Measurements from ENCODE around the gene CTDSP2. TPM values are rescaled to one million over a fixed set of nuclear protein-coding genes. Genes with fewer than 3 reads are reported as not detected.

Gene CTDSP2
- total RNA-seq, 1 experiment from 2014 or later = 117 TPM

- DNase-seq = no peak
- peaks cover 8% of the 10 kb centered on the region for H3K27me3 Mint-ChIP-seq (ENCODE audit: unreplicated experiment)
- TF ChIP-seq CTCF (IDR thresholded peaks at IDR 0.05; ENCODE audit: unreplicated experiment) = no peak
- H3K36me3 Mint-ChIP-seq (ENCODE audit: insufficient read depth, unreplicated experiment) = no peaks in the 10 kb centered on the region
- H3K27ac Mint-ChIP-seq (ENCODE audit: unreplicated experiment) = no peak overlapping the region
- CTCF ChIA-PET = no interaction called here
- no peaks in the 10 kb centered on the region for H3K4me1 Mint-ChIP-seq (ENCODE audit: low read depth, unreplicated experiment)
- BruUV-seq (replicated peaks) = no TSS peak
- no peak overlapping the region for H3K4me3 Mint-ChIP-seq (ENCODE audit: low read depth, unreplicated experiment)
- H3K9me3 Mint-ChIP-seq (ENCODE audit: low read depth, unreplicated experiment) = peaks cover 2% of the 10 kb centered on the region
- intact Hi-C loops (cut with micrococcal nuclease; ENCODE audit: unreplicated experiment) = no loop called here
These were observed 29.4 kb upstream of the CTDSP2 start for GRCh38 chr12:57875753-57876547.

GRCh38 chr12:57874166-57875108 is 27.9 kb upstream of the CTDSP2 start:
- Mint-ChIP-seq H3K27ac (ENCODE audit: unreplicated experiment) (no peak overlapping the region), H3K36me3 (ENCODE audit: insufficient read depth, unreplicated experiment) (no peaks in the 10 kb centered on the region), H3K27me3 (ENCODE audit: unreplicated experiment) (peaks cover 12% of the 10 kb centered on the region), H3K4me1 (ENCODE audit: low read depth, unreplicated experiment) (no peaks in the 10 kb centered on the region), H3K9me3 (ENCODE audit: low read depth, unreplicated experiment) (peaks cover 2% of the 10 kb centered on the region), H3K4me3 (ENCODE audit: low read depth, unreplicated experiment) (no peak overlapping the region)
- BruUV-seq (replicated peaks) = no TSS peak
- intact Hi-C loops (cut with micrococcal nuclease; ENCODE audit: unreplicated experiment) = no loop called here
- TF ChIP-seq CTCF (IDR thresholded peaks at IDR 0.05; ENCODE audit: unreplicated experiment) = no peak
- no peak for DNase-seq
- CTCF ChIA-PET = interaction anchor here (1.0 kb wide), 1 partner anchor 9 kb away, joined by 4 read pairs; no protein-coding TSS in a partner anchor

GRCh38 chr12:57872362-57872761 is 25.8 kb upstream of the CTDSP2 start:
- H3K36me3 Mint-ChIP-seq (ENCODE audit: insufficient read depth, unreplicated experiment) = no peaks in the 10 kb centered on the region
- no TSS peak for BruUV-seq (replicated peaks)
- peaks cover 2% of the 10 kb centered on the region for H3K9me3 Mint-ChIP-seq (ENCODE audit: low read depth, unreplicated experiment)
- DNase-seq = no peak
- TF ChIP-seq CTCF (IDR thresholded peaks at IDR 0.05; ENCODE audit: unreplicated experiment) = no peak
- no peak overlapping the region for H3K4me3 Mint-ChIP-seq (ENCODE audit: low read depth, unreplicated experiment)
- peaks cover 22% of the 10 kb centered on the region for H3K27me3 Mint-ChIP-seq (ENCODE audit: unreplicated experiment)
- intact Hi-C loops (cut with micrococcal nuclease; ENCODE audit: unreplicated experiment) = no loop called here
- H3K4me1 Mint-ChIP-seq (ENCODE audit: low read depth, unreplicated experiment) = no peaks in the 10 kb centered on the region
- CTCF ChIA-PET = interaction anchor here (1.0 kb wide), 1 partner anchor 16 kb away, joined by 4 read pairs; no protein-coding TSS in a partner anchor
- H3K27ac Mint-ChIP-seq (ENCODE audit: unreplicated experiment) = no peak overlapping the region

- no TSS peak for BruUV-seq (replicated peaks)
- Mint-ChIP-seq H3K4me1 (ENCODE audit: low read depth, unreplicated experiment) (no peaks in the 10 kb centered on the region), H3K9me3 (ENCODE audit: low read depth, unreplicated experiment) (peaks cover 2% of the 10 kb centered on the region), H3K36me3 (ENCODE audit: insufficient read depth, unreplicated experiment) (peaks cover 5% of the 10 kb centered on the region), H3K4me3 (ENCODE audit: low read depth, unreplicated experiment) (no peak overlapping the region), H3K27ac (ENCODE audit: unreplicated experiment) (no peak overlapping the region), H3K27me3 (ENCODE audit: unreplicated experiment) (peaks cover 18% of the 10 kb centered on the region)
- CTCF ChIA-PET = interaction anchor here (0.6 kb wide), 1 partner anchor 545 kb away, joined by 4 read pairs; no protein-coding TSS in a partner anchor
- no peak for DNase-seq
- intact Hi-C loops (cut with micrococcal nuclease; ENCODE audit: unreplicated experiment) = no loop called here
- no peak for TF ChIP-seq CTCF (IDR thresholded peaks at IDR 0.05; ENCODE audit: unreplicated experiment)
These were observed 23.4 kb upstream of the CTDSP2 start for GRCh38 chr12:57869927-57870318.

Measured in Calu3 (cell line).